ENCODE measurements around the gene SGPL1. TPM values are rescaled to one million over a fixed set of nuclear protein-coding genes. Genes with fewer than 3 reads are reported as not detected.

SGPL1 gene
- total RNA-seq, 3 donors from 2014 or later = 50.5 to 67.2 (median 55.5) TPM

DNA sequence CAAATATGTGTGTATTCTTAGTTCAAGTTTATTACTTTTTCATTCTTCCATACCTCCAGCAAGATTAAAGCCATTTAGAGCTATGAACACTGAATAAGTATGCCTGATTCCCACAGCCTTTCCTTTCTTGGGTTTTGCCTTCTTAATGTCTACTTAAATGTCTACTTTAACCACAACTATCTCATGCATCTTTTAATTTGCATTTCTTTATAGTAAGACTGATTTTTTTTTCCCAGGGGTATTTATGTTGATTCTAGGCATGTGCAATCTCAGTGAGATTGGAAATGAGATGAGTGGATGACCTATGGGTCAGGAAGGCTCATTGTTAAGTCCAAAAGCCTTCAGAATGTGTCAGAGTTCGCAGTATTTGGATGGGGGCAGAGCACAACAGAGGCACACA lies 69.0 kb downstream of the SGPL1 start:
- DNase-seq (no peak), ATAC-seq (no peak)
- no peaks in the 10 kb centered on the region for H3K9me3 ChIP-seq
- intact Hi-C loops (cut with DNase I, micrococcal nuclease) = loop anchor here in 1 of 2 donors (5.0 kb wide), 1 partner anchor 72 kb away; no protein-coding TSS in a partner anchor
- peaks cover 9% of the 10 kb centered on the region for H3K4me1 ChIP-seq (ENCODE audit: low read depth)
- TF ChIP-seq, protein P1, sequence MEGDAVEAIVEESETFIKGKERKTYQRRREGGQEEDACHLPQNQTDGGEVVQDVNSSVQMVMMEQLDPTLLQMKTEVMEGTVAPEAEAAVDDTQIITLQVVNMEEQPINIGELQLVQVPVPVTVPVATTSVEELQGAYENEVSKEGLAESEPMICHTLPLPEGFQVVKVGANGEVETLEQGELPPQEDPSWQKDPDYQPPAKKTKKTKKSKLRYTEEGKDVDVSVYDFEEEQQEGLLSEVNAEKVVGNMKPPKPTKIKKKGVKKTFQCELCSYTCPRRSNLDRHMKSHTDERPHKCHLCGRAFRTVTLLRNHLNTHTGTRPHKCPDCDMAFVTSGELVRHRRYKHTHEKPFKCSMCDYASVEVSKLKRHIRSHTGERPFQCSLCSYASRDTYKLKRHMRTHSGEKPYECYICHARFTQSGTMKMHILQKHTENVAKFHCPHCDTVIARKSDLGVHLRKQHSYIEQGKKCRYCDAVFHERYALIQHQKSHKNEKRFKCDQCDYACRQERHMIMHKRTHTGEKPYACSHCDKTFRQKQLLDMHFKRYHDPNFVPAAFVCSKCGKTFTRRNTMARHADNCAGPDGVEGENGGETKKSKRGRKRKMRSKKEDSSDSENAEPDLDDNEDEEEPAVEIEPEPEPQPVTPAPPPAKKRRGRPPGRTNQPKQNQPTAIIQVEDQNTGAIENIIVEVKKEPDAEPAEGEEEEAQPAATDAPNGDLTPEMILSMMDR (IDR thresholded peaks at IDR 0.05) = no peak
- H3K4me3 ChIP-seq = no peak overlapping the region
- H3K36me3 ChIP-seq (ENCODE audit: low read depth) = no peaks in the 10 kb centered on the region

DNA sequence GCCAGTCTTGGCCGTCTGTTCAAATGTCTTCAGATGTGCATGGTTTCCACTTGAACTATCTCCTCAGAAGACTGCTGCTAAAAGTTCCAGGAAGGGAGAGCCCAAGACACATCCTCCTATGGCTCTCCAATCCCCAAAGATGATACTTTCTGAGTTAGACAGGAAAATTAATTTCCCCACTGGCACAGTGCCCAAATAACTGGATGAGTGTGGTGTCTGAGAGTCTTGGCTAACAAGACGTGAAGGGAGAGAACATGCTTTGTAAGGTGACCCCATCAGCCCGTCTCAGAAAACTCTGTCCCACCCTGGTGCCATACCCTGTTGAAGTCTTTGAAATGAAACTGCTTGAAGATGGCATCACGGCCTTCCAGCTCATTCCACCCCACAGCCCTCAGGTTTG lies 69.7 kb downstream of the SGPL1 start:
- Histone ChIP-seq H3K4me3 (no peak overlapping the region), H3K9me3 (no peaks in the 10 kb centered on the region), H3K4me1 (ENCODE audit: low read depth) (peaks cover 9% of the 10 kb centered on the region), H3K36me3 (ENCODE audit: low read depth) (no peaks in the 10 kb centered on the region)
- no peak for DNase-seq
- TF ChIP-seq, protein P1 (IDR thresholded peaks at IDR 0.05) = no peak
- intact Hi-C loops (cut with DNase I, micrococcal nuclease) = no loop called here
- ATAC-seq = no peak

DNA sequence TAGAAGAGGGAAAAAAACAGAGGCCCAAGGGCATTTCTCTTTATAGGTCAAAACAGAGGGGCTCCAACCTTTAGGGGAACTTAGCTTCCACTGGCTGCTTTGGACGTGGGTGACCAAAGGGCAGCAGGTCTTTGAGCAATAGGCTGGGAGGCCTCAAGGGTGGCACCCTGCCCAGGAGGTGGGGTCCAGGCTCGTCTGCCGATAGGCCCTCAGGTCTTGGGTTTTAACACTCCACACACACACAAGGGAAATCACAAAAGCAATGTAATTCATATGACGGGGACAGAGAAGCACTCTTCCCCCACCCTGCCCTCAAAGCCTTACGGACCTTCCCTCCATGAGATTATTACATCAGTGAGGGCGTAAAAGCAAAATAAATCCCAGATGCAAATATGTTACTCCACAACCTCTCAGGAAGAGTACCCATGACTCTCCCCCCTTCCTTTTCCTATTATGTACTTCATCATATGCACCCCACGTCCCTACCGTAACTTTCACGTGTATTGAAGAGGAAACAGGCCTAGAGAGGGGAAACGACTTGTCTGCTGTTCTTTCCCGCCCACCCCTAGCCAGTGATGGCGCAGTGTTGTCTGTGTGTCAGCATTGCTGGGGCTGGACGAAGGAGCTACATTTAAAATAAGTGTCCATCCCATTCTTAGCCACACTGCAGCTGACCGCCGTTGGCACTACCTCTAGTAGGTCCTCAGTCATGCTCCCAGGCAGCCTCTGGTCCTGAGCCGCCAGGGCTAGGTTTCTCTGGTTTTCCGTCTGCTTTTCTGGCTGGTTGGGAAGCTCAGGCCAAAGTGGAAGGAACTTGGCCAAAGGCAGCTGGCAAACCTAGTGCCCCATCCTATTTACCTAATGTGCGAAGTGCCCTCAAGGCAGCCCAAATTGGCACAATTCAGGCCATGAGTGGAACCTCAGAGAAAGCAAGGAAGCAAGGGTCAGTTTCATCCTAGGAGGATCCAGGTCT lies 70.5 kb downstream of the SGPL1 start:
- Histone ChIP-seq H3K36me3 (ENCODE audit: low read depth) (no peaks in the 10 kb centered on the region), H3K9me3 (no peaks in the 10 kb centered on the region), H3K4me1 (ENCODE audit: low read depth) (peaks cover 9% of the 10 kb centered on the region), H3K4me3 (no peak overlapping the region)
- intact Hi-C loops (cut with DNase I, micrococcal nuclease) = no loop called here
- no peak for DNase-seq
- no peak for ATAC-seq
- TF ChIP-seq, protein P1 (IDR thresholded peaks at IDR 0.05) = no peak

DNA sequence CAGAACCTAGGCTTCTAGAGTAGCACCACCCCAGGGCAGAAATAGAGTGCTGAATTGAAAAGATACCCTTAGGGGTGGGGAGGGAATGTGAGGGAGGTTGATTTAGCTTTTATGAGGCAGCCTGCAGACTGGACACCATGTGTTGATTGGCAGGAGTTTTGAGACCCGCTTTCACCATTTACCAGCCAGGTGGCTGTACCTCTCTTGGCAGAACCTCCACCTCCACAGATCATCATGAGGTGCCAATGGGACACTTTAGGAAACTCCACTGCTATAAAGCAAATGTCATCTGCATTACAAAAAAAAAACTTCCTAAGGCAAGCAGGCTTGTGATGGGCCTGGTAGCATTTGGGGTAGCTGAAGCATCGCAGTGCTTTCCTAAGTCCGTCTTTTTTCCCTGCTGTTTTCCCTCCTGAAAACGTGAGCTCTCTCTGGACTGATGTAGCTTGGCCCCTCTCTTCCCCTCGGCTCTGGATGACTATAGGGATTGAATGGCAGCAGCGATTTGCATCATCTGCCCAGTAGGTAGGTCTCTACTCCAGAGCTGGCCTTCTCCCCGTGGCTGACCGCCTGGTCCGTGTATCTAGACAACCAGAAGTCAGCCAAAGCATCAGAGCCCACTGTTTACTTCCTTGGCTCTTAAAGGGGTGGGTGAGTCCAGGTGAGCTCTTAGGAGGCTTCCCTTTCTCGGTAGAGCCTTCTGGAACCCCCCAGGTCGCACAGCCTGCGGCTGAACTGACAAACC lies 71.3 kb downstream of the SGPL1 start:
- H3K4me3 ChIP-seq = no peak overlapping the region
- no peaks in the 10 kb centered on the region for H3K36me3 ChIP-seq (ENCODE audit: low read depth)
- DNase-seq (no peak), ATAC-seq (no peak)
- no peaks in the 10 kb centered on the region for H3K9me3 ChIP-seq
- intact Hi-C loops (cut with DNase I, micrococcal nuclease) = no loop called here
- peaks cover 9% of the 10 kb centered on the region for H3K4me1 ChIP-seq (ENCODE audit: low read depth)
- TF ChIP-seq, protein P1 (IDR thresholded peaks at IDR 0.05) = no peak

DNA sequence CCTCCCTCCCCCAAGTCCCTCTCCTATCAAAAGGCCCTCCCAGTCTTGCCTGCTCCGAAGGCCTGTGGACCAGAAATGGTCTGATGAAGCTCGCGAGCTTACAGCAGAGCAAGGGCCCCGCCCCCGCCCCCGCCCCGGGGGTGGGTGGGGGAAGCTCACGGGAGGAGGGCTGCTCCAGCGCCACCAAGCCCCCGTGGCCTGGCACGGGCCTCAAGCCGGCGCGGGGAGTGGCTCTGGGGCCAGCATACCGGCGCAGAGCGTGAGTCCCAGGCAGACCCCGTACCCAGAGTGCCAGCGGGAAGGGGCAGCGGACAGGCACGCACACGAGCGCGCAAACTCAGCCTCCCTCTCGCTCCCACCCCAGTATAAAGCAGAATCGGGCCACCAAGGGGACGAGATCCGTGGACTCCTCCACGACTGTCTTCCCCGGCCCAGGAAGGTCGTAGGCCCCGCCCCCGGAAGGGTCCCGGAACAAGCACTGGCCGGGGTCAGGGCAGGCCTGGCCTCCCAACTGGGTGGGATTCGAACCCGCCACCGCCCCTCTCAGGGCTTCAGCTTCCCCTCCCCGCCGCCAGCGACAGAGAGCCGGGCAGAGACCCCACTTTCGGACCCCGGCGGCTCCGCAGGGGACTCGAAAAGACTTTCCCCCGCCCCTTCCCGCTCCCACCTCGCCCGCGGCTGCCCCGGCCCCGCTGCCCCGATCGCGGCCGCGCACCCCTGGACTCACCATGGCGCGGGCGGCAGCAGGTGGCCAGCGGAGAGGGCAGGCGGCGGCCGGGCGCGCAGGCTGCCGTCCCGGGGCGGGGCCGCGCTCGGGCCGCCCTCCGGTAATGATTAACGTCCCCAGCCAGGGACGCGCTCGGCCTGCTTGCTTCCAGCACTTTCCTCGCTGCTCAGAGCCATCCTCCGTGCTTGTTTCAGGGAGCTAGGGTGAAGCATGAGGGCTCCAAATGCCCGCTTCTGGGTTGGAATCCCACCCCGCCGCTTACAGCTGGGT lies 72.4 kb downstream of the SGPL1 start, which contains the start of gene PCBD1:
Gene PCBD1, minus strand, starts transcription at position 762 of the 997 bp plus-strand sequence. Its CDS starts 32 bp downstream, at position 730.
- peak; percentile 87 to 92 (median 88) for DNase-seq
- no peaks in the 10 kb centered on the region for H3K9me3 ChIP-seq
- no peaks in the 10 kb centered on the region for H3K36me3 ChIP-seq (ENCODE audit: low read depth)
- H3K4me3 ChIP-seq = peak within 1 kb of the TSS; percentile 64
- intact Hi-C loops (cut with DNase I, micrococcal nuclease) = no loop called here
- peak; percentile 97 for ATAC-seq
- H3K4me1 ChIP-seq (ENCODE audit: low read depth) = peaks cover 9% of the 10 kb centered on the region
- TF ChIP-seq, protein P1 (IDR thresholded peaks at IDR 0.05) = no peak

Measured in mucosa of descending colon (tissue), 3 donors.